Activated CD4-positive, CD25-positive, alpha-beta regulatory T cell treated with anti-CD3 and anti-CD28 coated beads, Interleukin-2, amount 50 U/mL, for 16 hours (primary cell): Measurements from ENCODE around the gene PIAS4.

ENCODE experiments used
- DNase-seq: peaks from one replicate; pipeline ENCODE4 v3.0.0-alpha.2; 2020; ENCODE audit warnings: low read depth, low spot score

The PIAS4 gene

GRCh38 chr19:4019578-4019977 lies 12.0 kb downstream of the PIAS4 start:
- no peak for DNase-seq

- no peak for DNase-seq
These were observed 16.3 kb downstream of the PIAS4 start for GRCh38 chr19:4023600-4024398.

DNA sequence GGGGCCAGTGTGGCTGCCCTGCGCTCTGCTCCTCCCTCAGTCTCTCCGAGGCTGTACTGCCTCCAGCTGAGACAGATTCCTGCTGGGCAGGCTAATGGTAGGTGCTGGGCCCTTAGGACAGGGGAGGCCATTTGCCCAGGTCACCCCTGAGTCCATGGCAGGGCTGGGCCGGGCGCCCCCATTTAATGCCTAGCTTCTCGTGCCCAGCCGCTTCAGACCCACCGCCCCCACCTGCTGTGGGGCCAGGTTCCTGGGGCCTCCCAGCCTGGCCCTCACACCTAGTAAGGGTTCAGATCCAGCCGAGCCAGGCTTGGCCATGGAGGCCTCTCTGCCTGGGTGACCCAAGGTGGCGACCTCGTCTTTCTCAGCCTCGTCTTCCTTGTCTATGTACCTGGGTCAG lies 17.8 kb downstream of the PIAS4 start:
- no peak for DNase-seq

DNA sequence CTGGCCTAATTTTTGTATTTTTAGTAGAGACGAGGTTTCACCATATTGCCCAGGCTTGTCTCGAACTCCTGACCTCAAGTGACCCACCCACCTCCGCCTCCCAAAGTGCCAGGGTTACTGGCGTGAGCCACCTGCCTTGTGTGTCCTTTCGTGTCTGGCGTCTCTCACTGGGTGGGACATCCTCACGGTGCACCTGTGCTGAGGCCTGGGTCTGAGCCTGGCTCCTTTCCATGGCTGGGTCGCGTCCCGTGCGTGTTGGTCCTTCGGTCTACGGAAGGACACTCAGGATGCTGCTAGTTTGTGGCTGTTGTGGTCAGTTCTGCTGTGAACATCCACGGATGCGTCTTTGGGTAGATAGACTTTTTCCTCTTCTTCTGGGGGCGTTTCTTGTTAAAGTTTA lies 19.6 kb downstream of the PIAS4 start:
- no peak for DNase-seq

- DNase-seq: no peak
These were observed 21.1 kb downstream of the PIAS4 start for GRCh38 chr19:4028334-4029246.

DNA sequence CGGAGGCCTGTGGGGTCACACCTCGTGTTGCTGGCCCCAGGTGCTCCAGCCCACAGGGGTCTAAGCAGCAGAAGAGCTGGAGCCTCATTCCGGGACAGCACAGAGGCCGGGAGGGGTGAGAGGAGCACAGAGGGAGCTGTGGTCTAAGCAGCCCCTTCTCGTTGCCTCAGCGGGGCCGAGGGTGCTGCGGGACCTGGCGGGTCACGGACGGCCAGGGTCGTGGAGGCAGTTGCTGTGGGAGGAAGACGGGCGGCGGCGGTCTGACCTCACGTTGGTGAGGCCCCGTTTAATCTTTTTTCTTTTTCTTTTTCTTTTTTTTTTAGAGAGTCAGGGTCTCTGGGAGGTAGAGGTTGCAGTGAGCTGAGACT lies 21.7 kb downstream of the PIAS4 start:
- DNase-seq: no peak

DNA sequence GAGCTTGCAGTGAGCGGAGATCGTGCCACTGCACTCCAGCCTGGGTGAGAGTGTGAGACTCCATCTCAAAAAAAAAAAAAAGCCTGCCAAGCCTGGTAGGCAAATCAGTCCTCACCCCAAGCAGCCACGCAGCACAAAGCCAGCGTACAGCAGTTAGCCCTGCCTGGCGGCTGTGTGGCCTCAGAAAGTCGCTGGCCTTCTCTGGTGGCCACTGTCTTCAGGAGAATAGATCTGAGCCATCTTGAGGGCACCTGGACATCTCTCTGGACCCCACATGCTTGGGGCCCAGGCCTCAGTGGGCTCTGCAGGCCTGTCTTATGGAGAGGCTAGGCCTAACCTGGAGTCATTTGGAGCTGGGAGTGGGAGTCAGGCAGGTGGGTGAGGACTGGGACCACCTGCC lies 23.0 kb downstream of the PIAS4 start:
- DNase-seq: no peak

DNA sequence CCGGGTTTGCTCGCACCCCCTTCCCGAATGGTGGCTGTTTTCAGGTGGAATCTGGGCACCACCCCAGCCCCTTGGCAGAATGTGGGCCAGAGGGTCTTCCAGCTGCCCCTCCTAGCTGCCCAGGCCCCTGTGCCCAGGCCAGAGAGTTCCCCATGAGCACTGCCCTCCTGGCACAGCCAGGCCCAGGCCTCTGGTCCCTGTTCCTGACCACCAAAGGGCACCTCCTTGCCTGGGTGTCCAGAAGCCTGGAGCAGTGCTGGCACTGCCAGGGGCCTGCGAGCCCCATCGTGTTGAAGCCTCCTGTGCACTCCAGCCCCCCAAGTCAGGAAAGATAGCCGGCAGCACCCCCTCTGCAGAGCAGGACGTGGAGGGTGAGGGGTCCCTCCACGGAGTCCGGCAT lies 23.4 kb downstream of the PIAS4 start:
- DNase-seq: no peak

DNA sequence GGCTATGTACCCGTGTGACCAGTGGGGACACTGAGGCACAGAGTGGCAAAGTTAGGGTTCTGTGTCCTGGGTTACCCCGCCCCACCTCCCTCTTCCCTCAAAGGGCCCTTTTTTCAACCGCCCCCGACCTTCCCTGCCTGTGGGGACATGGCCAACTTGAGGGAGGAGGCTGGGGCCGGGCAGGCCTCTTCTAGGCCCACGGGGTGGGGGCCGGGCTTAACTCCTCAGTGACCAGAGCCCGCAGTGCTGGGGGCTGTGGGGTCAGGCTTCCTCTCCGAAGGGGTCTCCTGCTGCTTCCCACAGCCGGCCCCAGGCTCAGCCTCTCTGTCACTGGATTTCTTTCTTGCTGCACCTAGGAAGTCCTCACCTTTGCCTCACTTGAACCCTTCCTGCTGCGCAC lies 23.9 kb downstream of the PIAS4 start:
- DNase-seq: no peak

- no peak for DNase-seq
These were observed 24.9 kb downstream of the PIAS4 start for GRCh38 chr19:4032436-4032835.

DNA sequence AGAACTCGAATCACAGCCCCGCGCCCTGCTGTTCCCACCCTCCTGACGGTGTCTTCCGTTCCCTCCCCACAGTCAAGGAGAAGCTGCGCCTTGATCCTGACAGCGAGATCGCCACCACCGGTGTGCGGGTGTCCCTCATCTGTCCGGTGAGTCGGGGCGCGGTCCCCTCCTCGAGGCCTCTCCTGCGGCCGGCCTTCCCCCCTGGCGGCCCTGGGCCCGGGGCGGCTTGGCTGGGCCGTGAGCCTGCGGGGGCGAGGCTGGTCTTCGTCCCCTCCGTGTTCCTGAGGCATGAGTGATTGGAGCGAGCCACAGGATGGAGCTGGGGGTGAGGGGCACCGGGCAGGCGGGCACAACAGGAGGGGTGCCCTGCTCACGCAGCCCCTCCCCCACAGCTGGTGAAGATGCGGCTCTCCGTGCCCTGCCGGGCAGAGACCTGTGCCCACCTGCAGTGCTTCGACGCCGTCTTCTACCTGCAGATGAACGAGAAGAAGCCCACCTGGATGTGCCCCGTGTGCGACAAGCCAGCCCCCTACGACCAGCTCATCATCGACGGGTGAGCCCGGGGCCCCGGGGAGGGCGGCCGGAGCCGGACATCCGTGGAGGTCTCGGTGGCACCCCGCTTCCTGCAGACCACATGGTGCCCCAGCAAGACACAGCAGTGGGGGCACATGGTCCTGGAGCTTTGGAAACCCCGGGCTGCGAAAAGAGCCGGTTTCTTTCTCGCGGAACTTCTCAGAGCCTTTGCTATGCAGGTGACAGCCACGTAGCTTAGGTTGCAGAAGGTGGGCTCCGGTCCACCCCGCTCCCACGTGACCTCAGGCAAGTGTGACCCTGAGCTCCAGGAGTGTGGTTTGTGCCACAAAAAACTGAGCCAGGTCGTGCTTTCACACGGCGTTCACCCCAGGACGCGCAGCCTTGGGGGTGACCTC lies 25.8 kb downstream of the PIAS4 start:
- DNase-seq: no peak

- DNase-seq: no peak
These were observed 26.8 kb downstream of the PIAS4 start for GRCh38 chr19:4034048-4035017.

DNA sequence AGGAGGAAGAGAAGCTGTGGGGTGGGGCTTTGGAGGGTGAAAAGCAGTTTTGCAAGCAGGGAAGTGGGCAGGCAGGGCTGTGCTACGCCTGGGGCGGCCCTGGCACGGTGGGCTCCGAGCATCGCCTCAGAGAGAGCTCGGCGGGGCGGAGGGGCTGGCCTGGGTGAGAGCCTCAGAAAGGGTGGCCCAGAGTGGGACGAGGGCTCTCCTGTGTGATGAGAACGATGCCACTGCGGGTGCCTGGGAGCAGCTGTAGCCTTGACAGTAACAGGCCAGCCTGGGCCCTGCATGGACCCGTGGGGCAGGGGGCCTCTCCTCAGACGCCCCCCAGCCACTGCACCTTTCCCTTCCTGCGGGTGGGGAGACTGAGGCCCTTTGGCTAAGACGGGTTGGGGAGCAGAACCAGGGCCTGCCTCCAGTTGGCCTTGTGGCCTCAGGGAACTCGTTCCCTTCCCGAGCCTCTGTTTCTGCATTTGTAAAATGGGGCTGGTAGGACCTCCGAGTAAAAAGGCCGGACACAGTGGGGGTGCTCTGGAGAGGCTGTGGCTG lies 27.6 kb downstream of the PIAS4 start:
- DNase-seq: no peak

GRCh38 chr19:4035582-4035981 lies 28.0 kb downstream of the PIAS4 start:
- DNase-seq: no peak

DNA sequence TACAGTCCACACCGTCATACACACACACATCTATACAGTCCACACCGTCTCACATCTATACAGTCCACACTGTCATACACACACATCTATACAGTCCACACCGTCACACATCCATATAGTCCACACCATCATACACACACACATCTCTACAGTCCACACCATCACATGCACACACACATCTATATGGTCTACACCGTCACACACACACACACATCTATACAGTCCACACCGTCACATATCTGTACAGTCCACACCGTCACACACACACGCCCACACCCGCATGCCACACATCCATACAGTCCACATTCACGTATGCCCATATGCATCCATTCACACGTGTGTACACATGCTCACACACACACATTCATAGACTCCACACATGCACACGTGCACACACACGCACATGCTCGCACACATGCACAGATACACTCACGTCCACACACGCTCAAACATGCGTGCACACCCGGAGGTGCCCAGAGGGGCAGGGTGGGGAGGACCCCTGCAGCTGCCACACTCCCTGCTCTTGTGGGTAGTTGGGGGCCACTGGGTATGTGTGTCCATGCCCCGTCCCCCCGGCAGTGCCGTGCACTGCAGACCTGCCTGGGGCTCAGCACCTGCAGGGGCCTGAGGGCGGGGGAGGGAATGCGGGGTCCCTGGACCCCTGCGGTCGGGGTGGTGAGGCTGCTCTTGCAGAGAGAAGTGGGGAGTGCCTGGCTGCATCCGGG lies 29.2 kb downstream of the PIAS4 start:
- DNase-seq: no peak

- DNase-seq: no peak
These were observed 29.9 kb downstream of the PIAS4 start for GRCh38 chr19:4037301-4037949.

DNA sequence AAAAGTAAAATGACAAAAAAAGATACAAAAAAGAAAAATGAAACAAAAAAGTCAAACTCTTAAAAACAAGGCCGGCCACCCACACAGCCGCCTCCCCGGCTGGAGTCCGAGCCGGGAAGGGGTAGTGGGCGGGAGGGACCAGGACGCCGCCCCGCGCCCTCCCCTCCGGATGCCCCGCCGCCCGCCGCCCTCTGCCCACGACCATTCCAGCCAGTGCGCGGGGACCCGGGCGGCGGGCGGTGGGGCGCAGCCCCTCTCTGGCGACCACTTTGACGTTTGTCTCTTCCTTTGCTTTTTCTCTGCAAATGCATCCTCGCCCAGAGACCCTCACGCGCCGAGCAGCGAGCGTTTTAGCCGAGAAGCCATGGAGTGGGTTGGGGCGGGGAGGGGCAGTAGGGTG lies 30.5 kb downstream of the PIAS4 start:
- no peak for DNase-seq

DNA sequence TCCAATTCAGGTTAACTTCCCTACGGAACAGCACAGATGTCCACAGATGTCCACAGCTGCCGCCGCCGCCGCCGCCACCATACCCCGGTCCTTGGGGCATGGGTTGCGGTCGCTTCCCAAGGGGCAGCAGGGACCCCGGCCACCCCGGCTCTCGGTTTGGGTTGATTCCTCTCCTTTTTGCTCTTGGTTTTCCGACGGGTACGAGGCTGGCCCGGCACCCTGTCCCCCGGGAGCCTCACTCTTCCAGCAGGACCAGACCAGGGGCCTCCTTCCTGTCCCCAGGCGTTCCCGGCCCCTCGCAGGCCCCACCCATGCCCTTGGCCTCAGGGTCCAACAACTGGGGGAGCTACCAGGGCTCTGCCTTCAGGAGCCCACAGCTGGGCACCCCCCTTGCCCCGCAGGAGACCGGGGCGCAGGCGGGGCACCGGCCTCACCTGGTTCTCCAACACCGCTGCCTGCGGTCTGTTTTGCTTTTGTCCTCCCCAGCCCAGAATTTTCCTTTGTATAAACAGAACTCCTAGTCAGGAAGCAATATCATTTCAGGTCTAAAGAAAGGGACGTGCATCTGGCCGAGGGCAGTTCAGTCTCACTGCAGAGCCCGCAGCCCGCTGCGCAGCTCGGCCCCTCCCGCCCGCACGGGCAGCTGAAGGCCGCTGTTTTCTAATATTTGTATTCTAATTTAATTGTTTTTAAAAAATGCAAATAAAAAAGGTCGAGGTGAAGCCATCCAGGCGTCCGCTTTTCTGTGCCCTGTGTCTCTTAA lies 31.3 kb downstream of the PIAS4 start:
- no peak for DNase-seq
